Anterior cingulate cortex (tissue), 58 donors: ENCODE measurements around the gene ZDHHC14.
A peak's percentile ranks its signal among the peaks of the same experiment; 100 is the strongest.

Experiments
- DNase-seq, 58 donors: peaks; one replicate each; lab custom pipeline; 2025; lab: John Stamatoyannopoulos, UW

ZDHHC14 gene

GRCh38 chr6:157527471-157527907 is 146.5 kb downstream of the ZDHHC14 start:
- DNase-seq: peak in 1 of 58 donors; percentile 19

GRCh38 chr6:157528931-157529653 is 148.1 kb downstream of the ZDHHC14 start:
- no peak for DNase-seq

GRCh38 chr6:157529654-157530039 is 148.7 kb downstream of the ZDHHC14 start:
- DNase-seq: no peak

GRCh38 chr6:157530126-157530525 is 149.1 kb downstream of the ZDHHC14 start:
- DNase-seq: no peak

GRCh38 chr6:157530724-157531168 is 149.8 kb downstream of the ZDHHC14 start:
- DNase-seq: no peak

- DNase-seq: no peak
Observed at GRCh38 chr6:157531169-157531985, 150.4 kb downstream of the ZDHHC14 start.

GRCh38 chr6:157531986-157532365 is 151.0 kb downstream of the ZDHHC14 start:
- DNase-seq: no peak

GRCh38 chr6:157533048-157533871 is 152.3 kb downstream of the ZDHHC14 start:
- no peak for DNase-seq

GRCh38 chr6:157534134-157534871 is 153.3 kb downstream of the ZDHHC14 start:
- DNase-seq: no peak

GRCh38 chr6:157534977-157535339 is 154.0 kb downstream of the ZDHHC14 start:
- no peak for DNase-seq

- DNase-seq: no peak
Observed at GRCh38 chr6:157535340-157536222, 154.6 kb downstream of the ZDHHC14 start.

- DNase-seq: no peak
Observed at GRCh38 chr6:157536223-157536545, 155.2 kb downstream of the ZDHHC14 start.

GRCh38 chr6:157537556-157537955 is 156.6 kb downstream of the ZDHHC14 start:
- DNase-seq: peak in 3 of 58 donors; percentile 15 to 23 (median 23)

GRCh38 chr6:157538168-157538567 is 157.2 kb downstream of the ZDHHC14 start:
- DNase-seq: no peak

- DNase-seq: no peak
Observed at GRCh38 chr6:157538698-157539097, 157.7 kb downstream of the ZDHHC14 start.

GRCh38 chr6:157539421-157539822 is 158.4 kb downstream of the ZDHHC14 start:
- DNase-seq: peak in 2 of 58 donors; percentile 39 to 56

- DNase-seq: no peak
Observed at GRCh38 chr6:157539900-157540752, 159.1 kb downstream of the ZDHHC14 start.
